Liver (tissue), 3 donors: ENCODE results near the gene PGM3.

ENCODE experiments used
- ATF3 ChIP-seq: IDR thresholded peaks from 2 replicates; pipeline ENCODE4 v1.6.1; 2016; ENCODE audit warnings: antibody characterized with exemption
- CTCF ChIP-seq: fragments of 150-350 bp; IDR thresholded peaks from 2 replicates; pipeline ENCODE4 v1.5.1; 2017; ENCODE audit warnings: improper control_type of control experiment, low read depth, low read length; ENCODE audit not compliant: missing input control
- EGR1 ChIP-seq, 2 donors: IDR thresholded peaks; 2 replicates each; pipeline ENCODE4 v1.6.1; 2016 to 2018; ENCODE audit warnings: antibody characterized with exemption in 2 of 2, low read depth in 2 of 2
- GABPA ChIP-seq, 2 donors: IDR thresholded peaks in 1 of 2; conservative IDR thresholded peaks in 1 of 2; 2 replicates each; pipeline ENCODE4 v1.6.1; 2016; ENCODE audit warnings: antibody characterized with exemption in 2 of 2, mild to moderate bottlenecking in 1 of 2, moderate library complexity in 1 of 2
- HNF4A ChIP-seq, 2 donors: conservative IDR thresholded peaks; 2 replicates each; pipeline ENCODE4 v1.6.1; 2016; ENCODE audit warnings: antibody characterized with exemption in 2 of 2, mild to moderate bottlenecking in 2 of 2
- JUND ChIP-seq, 2 donors: IDR thresholded peaks; 2 replicates each; pipeline ENCODE4 v1.6.1; 2016; ENCODE audit warnings: antibody characterized with exemption in 2 of 2
- MAX ChIP-seq: IDR thresholded peaks from 2 replicates; pipeline ENCODE4 v1.6.1; 2016; ENCODE audit warnings: antibody characterized with exemption
- RAD21 ChIP-seq, 2 donors: IDR thresholded peaks; 2 replicates each; pipeline ENCODE4 v1.6.1; 2016; ENCODE audit warnings: antibody characterized with exemption in 2 of 2, mild to moderate bottlenecking in 2 of 2
- REST ChIP-seq: IDR thresholded peaks from 2 replicates; pipeline ENCODE4 v1.6.1; 2016; ENCODE audit warnings: antibody characterized with exemption, mild to moderate bottlenecking
- RXRA ChIP-seq, 2 donors: IDR thresholded peaks; 2 replicates each; pipeline ENCODE4 v1.6.1; 2017 to 2018; ENCODE audit warnings: antibody characterized with exemption in 2 of 2, mild to moderate bottlenecking in 1 of 2
- SP1 ChIP-seq: IDR thresholded peaks from 2 replicates; pipeline ENCODE4 v1.6.1; 2018; ENCODE audit warnings: antibody characterized with exemption, mild to moderate bottlenecking
- TAF1 ChIP-seq: conservative IDR thresholded peaks from 2 replicates; pipeline ENCODE4 v1.6.1; 2016; ENCODE audit warnings: antibody characterized with exemption, mild to moderate bottlenecking
- YY1 ChIP-seq: IDR thresholded peaks from 2 replicates; pipeline ENCODE4 v1.6.1; 2016; ENCODE audit warnings: antibody characterized with exemption, mild to moderate bottlenecking
- ZBTB33 ChIP-seq: IDR thresholded peaks from 2 replicates; pipeline ENCODE4 v1.6.1; 2016; ENCODE audit warnings: antibody characterized with exemption
- donor health status: healthy.
- donor health status: healthy.

- no peak for TF ChIP-seq RAD21 (IDR thresholded peaks at IDR 0.05)
- no peak for TF ChIP-seq REST
- TF ChIP-seq CTCF: no peak
- no peak for TF ChIP-seq TAF1
- no peak for TF ChIP-seq MAX
- no peak for TF ChIP-seq YY1
- no peak for TF ChIP-seq GABPA (IDR thresholded peaks at IDR 0.05 in 1 of 2, conservative IDR thresholded peaks at IDR 0.05 in 1 of 2)
- no peak for TF ChIP-seq JUND (IDR thresholded peaks at IDR 0.05)
- TF ChIP-seq ZBTB33: no peak
- no peak for TF ChIP-seq ATF3
- TF ChIP-seq EGR1 (IDR thresholded peaks at IDR 0.05; ENCODE audit: low read depth in 2 of 2): no peak
- TF ChIP-seq SP1: no peak
- TF ChIP-seq HNF4A (conservative IDR thresholded peaks at IDR 0.05): no peak
- TF ChIP-seq RXRA (IDR thresholded peaks at IDR 0.05): no peak
Measured at GRCh38 chr6:83124553-83124952, 68.5 kb downstream of the PGM3 start.
